HUES64 (cell line): ENCODE data around the gene SH3RF1.
"Not testable (repeated sequence)": the region's sequence is repeated elsewhere in the genome, so short reads cannot be mapped to it uniquely, and the experiment has no call there.

Experiments
- H3K27ac ChIP-seq: 2 replicates; pipeline ENCODE4 v1.7.0; 2013; ENCODE audit warnings: low read depth, low read length, inconsistent platforms
- H3K27me3 ChIP-seq: 2 replicates; pipeline ENCODE4 v1.6.1; 2013; ENCODE audit warnings: mild to moderate bottlenecking, low read length; ENCODE audit not compliant: insufficient read depth
- H3K36me3 ChIP-seq: 2 replicates; pipeline ENCODE4 v1.6.1; 2013; ENCODE audit warnings: mild to moderate bottlenecking, low read length; ENCODE audit not compliant: insufficient read depth
- H3K4me1 ChIP-seq: 2 replicates; pipeline ENCODE4 v1.6.1; 2013; ENCODE audit warnings: mild to moderate bottlenecking, low read length, moderate library complexity; ENCODE audit not compliant: insufficient read depth
- H3K4me3 ChIP-seq: 2 replicates; pipeline ENCODE4 v1.5.1; 2013; ENCODE audit warnings: mild to moderate bottlenecking, low read length, moderate library complexity
- H3K9ac ChIP-seq: 2 replicates; pipeline ENCODE4 v1.6.1; 2013; ENCODE audit warnings: mild to moderate bottlenecking, low read depth, low read length
- H3K9me3 ChIP-seq: 2 replicates; pipeline ENCODE4 v1.6.1; 2013; ENCODE audit warnings: low read depth, low read length; ENCODE audit not compliant: insufficient read depth
- WGBS: fragments of 150-250, 120-280 bp; methylation state at CpG from one replicate; pipeline ENCODE4 v1.1.7; 2013; ENCODE audit warnings: missing lambda C conversion rate; 5-methylcytosine and 5-hydroxymethylcytosine counted together

Gene SH3RF1

GRCh38 chr4:169189968-169190367, 80.8 kb downstream of the SH3RF1 start:
- not testable (repeated sequence) for H3K27me3 ChIP-seq, H3K36me3 ChIP-seq, H3K9ac ChIP-seq, H3K27ac ChIP-seq, H3K4me3 ChIP-seq, H3K9me3 ChIP-seq
- peaks cover 15% of the 10 kb centered on the region for H3K4me1 ChIP-seq
- 96% methylated on average over 2 of the region's 2 CpGs for WGBS

- Histone ChIP-seq H3K9me3 (no peaks in the 10 kb centered on the region), H3K9ac (no peak overlapping the region), H3K27ac (no peak overlapping the region), H3K36me3 (no peaks in the 10 kb centered on the region), H3K4me1 (peaks cover 15% of the 10 kb centered on the region), H3K4me3 (no peak overlapping the region), H3K27me3 (no peaks in the 10 kb centered on the region)
- WGBS, result 93% methylated on average over 4 of the region's 4 CpGs
These were observed 81.4 kb downstream of the SH3RF1 start for GRCh38 chr4:169189372-169189771.

- H3K9ac ChIP-seq, result no peak overlapping the region
- H3K9me3 ChIP-seq, result no peaks in the 10 kb centered on the region
- H3K27me3 ChIP-seq, result no peaks in the 10 kb centered on the region
- peaks cover 15% of the 10 kb centered on the region for H3K4me1 ChIP-seq
- no peak overlapping the region for H3K4me3 ChIP-seq
- H3K36me3 ChIP-seq, result no peaks in the 10 kb centered on the region
- WGBS, result 88% methylated on average over 3 of the region's 3 CpGs
- H3K27ac ChIP-seq, result no peak overlapping the region
These were observed 82.6 kb downstream of the SH3RF1 start for GRCh38 chr4:169188204-169188603.

- WGBS, result 89% methylated on average over 7 of the region's 7 CpGs
- Histone ChIP-seq H3K9me3 (no peaks in the 10 kb centered on the region), H3K27me3 (no peaks in the 10 kb centered on the region), H3K27ac (no peak overlapping the region), H3K4me3 (no peak overlapping the region), H3K9ac (no peak overlapping the region), H3K36me3 (no peaks in the 10 kb centered on the region), H3K4me1 (peaks cover 20% of the 10 kb centered on the region)
These were observed 85.4 kb downstream of the SH3RF1 start for GRCh38 chr4:169185133-169185956.

GRCh38 chr4:169184686-169185085, 86.1 kb downstream of the SH3RF1 start:
- Histone ChIP-seq H3K36me3 (no peaks in the 10 kb centered on the region), H3K9me3 (no peaks in the 10 kb centered on the region), H3K4me3 (no peak overlapping the region), H3K27ac (no peak overlapping the region), H3K4me1 (peaks cover 24% of the 10 kb centered on the region), H3K9ac (no peak overlapping the region), H3K27me3 (no peaks in the 10 kb centered on the region)
- WGBS, result 92% methylated on average over 2 of the region's 3 CpGs

GRCh38 chr4:169184236-169184635, 86.5 kb downstream of the SH3RF1 start:
- WGBS, result 86% methylated on average over 2 of the region's 3 CpGs

GRCh38 chr4:169183581-169183980, 87.2 kb downstream of the SH3RF1 start:
- Histone ChIP-seq H3K27ac (no peak overlapping the region), H3K36me3 (no peaks in the 10 kb centered on the region), H3K27me3 (no peaks in the 10 kb centered on the region), H3K9ac (no peak overlapping the region), H3K4me1 (peaks cover 24% of the 10 kb centered on the region), H3K9me3 (no peaks in the 10 kb centered on the region), H3K4me3 (no peak overlapping the region)
- WGBS, result 83% methylated on average over 2 of the region's 2 CpGs

More at GRCh38 chr4:169184236-169184635, 86.5 kb downstream of the SH3RF1 start:
- H3K36me3 ChIP-seq, result no peaks in the 10 kb centered on the region
- H3K27ac ChIP-seq, result no peak overlapping the region
- no peaks in the 10 kb centered on the region for H3K9me3 ChIP-seq
- no peaks in the 10 kb centered on the region for H3K27me3 ChIP-seq
- no peak overlapping the region for H3K9ac ChIP-seq
- H3K4me1 ChIP-seq, result peaks cover 24% of the 10 kb centered on the region
- no peak overlapping the region for H3K4me3 ChIP-seq

GRCh38 chr4:169179609-169180521, 90.9 kb downstream of the SH3RF1 start:
- Histone ChIP-seq H3K27me3 (no peaks in the 10 kb centered on the region), H3K9me3 (no peaks in the 10 kb centered on the region), H3K36me3 (no peaks in the 10 kb centered on the region), H3K9ac (no peak overlapping the region), H3K4me1 (peaks cover 10% of the 10 kb centered on the region), H3K4me3 (no peak overlapping the region), H3K27ac (no peak overlapping the region; the same call in 1 of the 2 replicates)
- WGBS, result 92% methylated on average over 12 of the region's 13 CpGs

- H3K9ac ChIP-seq, H3K27ac ChIP-seq, H3K4me3 ChIP-seq, H3K36me3 ChIP-seq, H3K9me3 ChIP-seq, H3K27me3 ChIP-seq: not testable (repeated sequence)
- 94% methylated on average over 3 of the region's 4 CpGs for WGBS
- H3K4me1 ChIP-seq, result peaks cover 13% of the 10 kb centered on the region
These were observed 92.7 kb downstream of the SH3RF1 start for GRCh38 chr4:169178092-169178491.

- Histone ChIP-seq H3K9ac (no peak overlapping the region), H3K9me3 (no peaks in the 10 kb centered on the region), H3K27me3 (no peaks in the 10 kb centered on the region), H3K27ac (no peak overlapping the region), H3K4me1 (peaks cover 12% of the 10 kb centered on the region), H3K36me3 (no peaks in the 10 kb centered on the region), H3K4me3 (no peak overlapping the region)
- 95% methylated on average over 3 of the region's 3 CpGs for WGBS
These were observed 95.3 kb downstream of the SH3RF1 start for GRCh38 chr4:169175476-169175875.

- H3K9ac ChIP-seq, result no peak overlapping the region
- 91% methylated on average over 4 of the region's 4 CpGs for WGBS
- no peak overlapping the region for H3K27ac ChIP-seq
- no peaks in the 10 kb centered on the region for H3K36me3 ChIP-seq
- no peaks in the 10 kb centered on the region for H3K9me3 ChIP-seq
- no peak overlapping the region for H3K4me3 ChIP-seq
- peaks cover 7% of the 10 kb centered on the region for H3K4me1 ChIP-seq
- H3K27me3 ChIP-seq, result no peaks in the 10 kb centered on the region
These were observed 95.7 kb downstream of the SH3RF1 start for GRCh38 chr4:169175035-169175434.
